Glutamatergic neuron (in vitro differentiated cells): ENCODE results near the gene RPGRIP1L. TPM values are rescaled to one million over a fixed set of nuclear protein-coding genes. Genes with fewer than 3 reads are reported as not detected.
"Not testable (repeated sequence)": the region's sequence is repeated elsewhere in the genome, so short reads cannot be mapped to it uniquely, and the experiment has no call there.

ENCODE experiments used
- DNase-seq: peaks from one replicate; pipeline ENCODE4 v3.0.0; 2022
- H3K27ac Mint-ChIP-seq: one replicate; pipeline ENCODE4 v1.8.0; 2020; ENCODE audit warnings: mild to moderate bottlenecking, mixed read lengths, inconsistent platforms; ENCODE audit not compliant: unreplicated experiment
- H3K27me3 Mint-ChIP-seq: one replicate; pipeline ENCODE4 v1.8.0; 2020; ENCODE audit warnings: mild to moderate bottlenecking, moderate library complexity, mixed read lengths, inconsistent platforms; ENCODE audit not compliant: unreplicated experiment
- H3K36me3 Mint-ChIP-seq: one replicate; pipeline ENCODE4 v1.8.0; 2020; ENCODE audit warnings: mild to moderate bottlenecking, mixed read lengths, inconsistent platforms; ENCODE audit not compliant: unreplicated experiment
- H3K4me1 Mint-ChIP-seq: one replicate; pipeline ENCODE4 v1.8.0; 2020; ENCODE audit warnings: mild to moderate bottlenecking, low read depth, mixed read lengths, inconsistent platforms; ENCODE audit not compliant: unreplicated experiment
- H3K4me3 Mint-ChIP-seq: one replicate; pipeline ENCODE4 v1.8.0; 2020; ENCODE audit warnings: mild to moderate bottlenecking, mixed read lengths, inconsistent platforms; ENCODE audit not compliant: unreplicated experiment
- H3K9me3 Mint-ChIP-seq: one replicate; pipeline ENCODE4 v1.8.0; 2020; ENCODE audit warnings: mild to moderate bottlenecking, moderate library complexity, mixed read lengths, inconsistent platforms; ENCODE audit not compliant: unreplicated experiment
- total RNA-seq: library from RNA; stranded (reverse); fragmentation: NEBNext Ultra II Directional; extraction: Animal tissue kit (Norgen Biotek cat#: 25700); gene quantifications from one replicate; pipeline ENCODE4 v1.2.1, GENCODE V29; 2021; ENCODE audit not compliant: unreplicated experiment
- TF ChIP-seq, protein P1 (sequence below): fragments of 200-600 bp; sonication (generic); IDR thresholded peaks from one replicate; pipeline ENCODE4 v1.5.0; 2021; ENCODE audit not compliant: partially characterized antibody, unreplicated experiment

Gene RPGRIP1L
- total RNA-seq, 1 donor from 2014 or later: 18.0 TPM

DNA sequence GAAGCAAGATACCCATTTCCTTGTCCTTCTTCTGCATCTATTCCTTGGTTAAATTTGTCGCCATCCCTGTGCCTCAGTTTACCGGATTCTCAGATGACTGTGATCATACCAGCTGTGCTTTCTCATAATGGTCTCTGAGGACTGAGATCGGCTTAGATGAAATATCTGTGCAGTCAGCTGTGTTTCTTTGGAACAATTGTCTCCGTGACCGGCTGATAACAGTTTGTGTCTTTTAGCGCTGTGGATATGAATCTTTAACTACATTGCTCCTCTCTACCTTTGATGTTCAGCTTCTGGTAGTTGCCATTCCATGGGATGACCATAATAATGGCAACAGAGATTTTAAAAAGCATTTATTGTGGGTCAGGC is 770 bp upstream of the RPGRIP1L start:
- TF ChIP-seq, protein P1, sequence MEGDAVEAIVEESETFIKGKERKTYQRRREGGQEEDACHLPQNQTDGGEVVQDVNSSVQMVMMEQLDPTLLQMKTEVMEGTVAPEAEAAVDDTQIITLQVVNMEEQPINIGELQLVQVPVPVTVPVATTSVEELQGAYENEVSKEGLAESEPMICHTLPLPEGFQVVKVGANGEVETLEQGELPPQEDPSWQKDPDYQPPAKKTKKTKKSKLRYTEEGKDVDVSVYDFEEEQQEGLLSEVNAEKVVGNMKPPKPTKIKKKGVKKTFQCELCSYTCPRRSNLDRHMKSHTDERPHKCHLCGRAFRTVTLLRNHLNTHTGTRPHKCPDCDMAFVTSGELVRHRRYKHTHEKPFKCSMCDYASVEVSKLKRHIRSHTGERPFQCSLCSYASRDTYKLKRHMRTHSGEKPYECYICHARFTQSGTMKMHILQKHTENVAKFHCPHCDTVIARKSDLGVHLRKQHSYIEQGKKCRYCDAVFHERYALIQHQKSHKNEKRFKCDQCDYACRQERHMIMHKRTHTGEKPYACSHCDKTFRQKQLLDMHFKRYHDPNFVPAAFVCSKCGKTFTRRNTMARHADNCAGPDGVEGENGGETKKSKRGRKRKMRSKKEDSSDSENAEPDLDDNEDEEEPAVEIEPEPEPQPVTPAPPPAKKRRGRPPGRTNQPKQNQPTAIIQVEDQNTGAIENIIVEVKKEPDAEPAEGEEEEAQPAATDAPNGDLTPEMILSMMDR: no peak
- Mint-ChIP-seq H3K4me3 (peak overlapping the region; percentile 99), H3K36me3 (no peaks in the 10 kb centered on the region), H3K9me3 (peaks cover 2% of the 10 kb centered on the region), H3K4me1 (peaks cover 6% of the 10 kb centered on the region), H3K27ac (peak overlapping the region; percentile 96), H3K27me3 (no peaks in the 10 kb centered on the region)
- no peak for DNase-seq

DNA sequence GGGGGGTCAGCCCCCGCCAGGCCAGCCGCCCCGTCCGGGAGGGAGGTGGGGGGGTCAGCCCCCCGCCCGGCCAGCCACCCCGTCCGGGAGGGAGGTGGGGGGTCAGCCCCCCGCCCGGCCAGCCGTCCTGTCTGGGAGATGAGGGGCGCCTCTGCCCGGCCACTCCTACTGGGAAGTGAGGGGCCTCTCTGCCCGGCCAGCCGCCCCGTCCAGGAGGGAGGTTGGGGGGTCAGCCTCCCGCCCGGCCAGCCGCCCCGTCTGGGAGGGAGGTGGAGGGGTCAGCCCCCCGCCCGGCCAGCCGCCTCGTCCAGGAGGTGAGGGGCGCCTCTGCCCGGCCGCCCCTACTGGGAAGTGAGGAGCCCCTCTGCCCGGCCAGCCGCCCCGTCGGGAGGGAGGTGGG is 5.4 kb downstream of the RPGRIP1L start:
- not testable (repeated sequence) for H3K4me3 Mint-ChIP-seq, H3K4me1 Mint-ChIP-seq, H3K27ac Mint-ChIP-seq, H3K36me3 Mint-ChIP-seq, H3K27me3 Mint-ChIP-seq, H3K9me3 Mint-ChIP-seq
- DNase-seq: peak; percentile 17

DNA sequence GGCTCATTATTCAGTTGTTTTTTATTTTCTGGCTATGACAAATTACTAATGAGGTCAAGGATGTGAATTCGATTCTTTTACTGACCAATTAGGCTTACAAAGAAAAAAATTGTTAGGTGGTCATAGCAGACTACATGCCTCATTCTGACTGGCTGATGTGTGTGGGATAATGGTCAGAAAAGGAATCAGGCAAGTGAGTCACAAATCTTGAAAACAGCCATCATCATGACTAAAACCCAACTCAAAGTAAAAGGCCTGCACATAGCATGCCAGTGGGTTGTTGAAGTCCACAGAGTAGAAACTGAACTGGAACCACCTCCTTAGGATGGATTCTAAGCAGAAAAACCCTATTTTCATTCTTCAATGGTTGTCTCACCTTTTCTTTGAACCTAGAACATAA is 8.6 kb downstream of the RPGRIP1L start:
- H3K9me3 Mint-ChIP-seq: peaks cover 5% of the 10 kb centered on the region
- H3K4me3 Mint-ChIP-seq: no peak overlapping the region
- peaks cover 5% of the 10 kb centered on the region for H3K4me1 Mint-ChIP-seq
- H3K27ac Mint-ChIP-seq: no peak overlapping the region
- H3K36me3 Mint-ChIP-seq: peaks cover 6% of the 10 kb centered on the region
- peaks cover 7% of the 10 kb centered on the region for H3K27me3 Mint-ChIP-seq
- DNase-seq: no peak
- TF ChIP-seq, protein P1: no peak

DNA sequence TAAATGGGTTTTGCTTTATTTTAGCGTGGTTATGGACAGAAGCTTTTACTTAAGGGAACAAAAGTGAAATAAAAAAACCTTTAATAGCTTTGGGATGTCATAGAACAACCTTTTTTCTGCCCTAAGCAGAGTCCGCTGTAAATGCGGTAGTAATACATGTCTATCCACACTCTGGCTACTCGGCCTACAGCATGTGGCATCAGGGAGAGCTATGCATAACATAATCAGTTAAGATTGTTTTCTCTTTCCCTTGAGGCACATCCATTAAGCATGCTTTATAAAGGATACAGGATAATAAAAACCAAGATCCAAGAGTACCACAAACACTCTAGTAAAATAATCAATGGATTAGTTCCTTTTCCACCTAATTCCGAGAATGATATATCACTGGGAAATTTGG is 10.3 kb downstream of the RPGRIP1L start:
- DNase-seq: no peak

DNA sequence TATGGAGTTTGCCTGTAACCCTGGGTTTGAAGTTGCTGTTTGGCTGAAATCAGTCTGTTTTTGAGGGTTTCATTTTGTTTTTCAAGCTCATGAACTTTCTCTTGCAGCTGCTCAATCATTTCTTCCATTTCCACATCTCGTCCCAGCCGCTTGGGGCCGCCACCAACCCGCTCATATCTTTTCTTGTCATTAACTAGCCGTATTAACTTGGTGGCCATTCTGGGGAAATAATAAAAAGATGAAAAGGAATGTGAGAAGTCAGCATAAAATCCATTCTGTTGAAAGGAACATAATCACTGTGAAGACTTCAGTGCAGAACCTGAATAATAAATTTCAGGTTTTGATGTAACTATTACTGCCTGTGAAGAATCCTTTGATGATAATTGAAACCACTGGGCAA is 11.5 kb downstream of the RPGRIP1L start:
- no peak overlapping the region for H3K27ac Mint-ChIP-seq
- peaks cover 6% of the 10 kb centered on the region for H3K36me3 Mint-ChIP-seq
- DNase-seq: peak; percentile 57
- H3K4me3 Mint-ChIP-seq: no peak overlapping the region
- peaks cover 3% of the 10 kb centered on the region for H3K9me3 Mint-ChIP-seq
- TF ChIP-seq, protein P1: peak; percentile 23
- H3K4me1 Mint-ChIP-seq: peaks cover 3% of the 10 kb centered on the region
- H3K27me3 Mint-ChIP-seq: peaks cover 5% of the 10 kb centered on the region

More for the DNA sequence above, 10.3 kb downstream of the RPGRIP1L start:
- H3K9me3 Mint-ChIP-seq: peaks cover 5% of the 10 kb centered on the region
- peaks cover 7% of the 10 kb centered on the region for H3K27me3 Mint-ChIP-seq
- TF ChIP-seq, protein P1: no peak
- no peak overlapping the region for H3K27ac Mint-ChIP-seq
- peaks cover 3% of the 10 kb centered on the region for H3K4me1 Mint-ChIP-seq
- H3K36me3 Mint-ChIP-seq: peaks cover 6% of the 10 kb centered on the region
- no peak overlapping the region for H3K4me3 Mint-ChIP-seq

DNA sequence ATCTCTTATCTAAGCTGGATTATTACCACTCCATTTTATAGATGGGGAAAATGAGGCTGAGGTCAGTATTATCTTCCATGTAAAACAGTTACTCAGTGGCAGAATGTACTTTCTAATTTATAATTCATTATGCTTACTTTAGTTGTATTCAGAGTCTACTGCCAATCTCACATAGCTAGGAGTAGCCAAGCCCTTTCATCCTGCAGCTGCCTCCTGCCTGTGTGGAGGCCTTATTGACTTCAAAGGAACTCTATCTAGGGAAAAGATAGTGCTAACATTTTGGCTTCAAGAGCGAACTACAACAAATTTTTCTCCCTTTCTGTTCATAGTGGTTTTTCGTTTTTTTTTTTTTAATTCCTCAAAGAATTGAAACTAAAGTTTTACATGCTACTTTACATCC is 12.9 kb downstream of the RPGRIP1L start:
- TF ChIP-seq, protein P1: no peak
- no peak for DNase-seq
- Mint-ChIP-seq H3K27ac (no peak overlapping the region), H3K27me3 (peaks cover 1% of the 10 kb centered on the region), H3K4me1 (peaks cover 3% of the 10 kb centered on the region), H3K9me3 (no peaks in the 10 kb centered on the region), H3K36me3 (no peaks in the 10 kb centered on the region), H3K4me3 (no peak overlapping the region)
